HepG2 (cell line): ENCODE measurements around the gene SRSF2. TPM values are rescaled to one million over a fixed set of nuclear protein-coding genes. Genes with fewer than 3 reads are reported as not detected.

Experiments used
- BCL6 ChIP-seq: IDR thresholded peaks from 2 replicates; pipeline ENCODE4 v1.6.1; 2016; ENCODE audit warnings: missing genetic modification reagents, missing compliant biosample characterization
- CEBPG ChIP-seq: IDR thresholded peaks from 2 replicates; pipeline ENCODE4 v1.6.1; 2016
- CENPBD1 ChIP-seq: sonication (generic); formaldehyde crosslinking; IDR thresholded peaks from 2 replicates; pipeline ENCODE4 v1.8.0; 2022; ENCODE audit warnings: missing genetic modification reagents, low read depth, mild to moderate bottlenecking, borderline replicate concordance
- DNMT1 ChIP-seq: sonication (generic); formaldehyde crosslinking; IDR thresholded peaks from 2 replicates; pipeline ENCODE4 v1.5.1; 2020; ENCODE audit warnings: mild to moderate bottlenecking, missing genetic modification reagents
- FOXA3 ChIP-seq: IDR thresholded peaks from 2 replicates; pipeline ENCODE4 v1.6.1; 2016; ENCODE audit warnings: missing genetic modification reagents, missing compliant biosample characterization
- FOXP1 ChIP-seq, 2 experiments: fragments of 450-650 bp in 1 of 2; IDR thresholded peaks; 2 replicates each; pipeline ENCODE4 v1.6.1; 2017 to 2018; ENCODE audit warnings: antibody characterized with exemption in 1 of 2
- HNF1B ChIP-seq: sonication (generic); formaldehyde crosslinking; IDR thresholded peaks from 2 replicates; pipeline ENCODE4 v1.5.1; 2020; ENCODE audit warnings: mild to moderate bottlenecking, moderate library complexity, missing genetic modification reagents
- HOMEZ ChIP-seq: IDR thresholded peaks from 2 replicates; pipeline ENCODE4 v1.6.1; 2016; ENCODE audit warnings: low read depth
- NR3C1 ChIP-seq: sonication (generic); formaldehyde crosslinking; IDR thresholded peaks from 2 replicates; pipeline ENCODE4 v1.4.0; 2020; ENCODE audit warnings: missing genetic modification reagents
- PHF20 ChIP-seq: sonication (generic); formaldehyde crosslinking; IDR thresholded peaks from 2 replicates; pipeline ENCODE4 v1.5.0; 2020; ENCODE audit warnings: mild to moderate bottlenecking, missing genetic modification reagents
- PHF8 ChIP-seq: sonication (generic); formaldehyde crosslinking; IDR thresholded peaks from 2 replicates; pipeline ENCODE4 v1.5.0; 2020; ENCODE audit warnings: missing genetic modification reagents
- SAP130 ChIP-seq: IDR thresholded peaks from 2 replicates; pipeline ENCODE4 v1.6.1; 2016; ENCODE audit warnings: low read depth
- SMYD3 ChIP-seq: sonication (generic); formaldehyde crosslinking; IDR thresholded peaks from 2 replicates; pipeline ENCODE4 v1.8.1; 2023; ENCODE audit warnings: mild to moderate bottlenecking, missing genetic modification reagents
- TFE3 ChIP-seq: IDR thresholded peaks from 2 replicates; pipeline ENCODE4 v1.6.1; 2016
- THYN1 ChIP-seq: sonication (generic); formaldehyde crosslinking; IDR thresholded peaks from 2 replicates; pipeline ENCODE4 v1.8.1; 2023; ENCODE audit warnings: low read depth, mild to moderate bottlenecking, moderate library complexity, missing genetic modification reagents, borderline replicate concordance
- ZBTB26 ChIP-seq: IDR thresholded peaks from 2 replicates; pipeline ENCODE4 v1.6.1; 2016; ENCODE audit warnings: missing compliant biosample characterization, missing genetic modification reagents, borderline replicate concordance
- ZEB1 ChIP-seq: IDR thresholded peaks from 2 replicates; pipeline ENCODE4 v1.6.1; 2012; ENCODE audit warnings: mild to moderate bottlenecking, low read depth, inconsistent platforms; ENCODE audit not compliant: insufficient replicate concordance
- ZNF124 ChIP-seq: sonication (generic); formaldehyde crosslinking; IDR thresholded peaks from 2 replicates; pipeline ENCODE4 v1.4.0; 2020; ENCODE audit warnings: missing genetic modification reagents
- ZNF264 ChIP-seq: sonication (generic); formaldehyde crosslinking; IDR thresholded peaks from 2 replicates; pipeline ENCODE4 v1.4.0; 2020; ENCODE audit warnings: missing genetic modification reagents
- ZNF740 ChIP-seq: sonication (generic); formaldehyde crosslinking; IDR thresholded peaks from 2 replicates; pipeline ENCODE4 v1.4.0; 2020; ENCODE audit warnings: missing genetic modification reagents
- ZNF891 ChIP-seq: sonication (generic); formaldehyde crosslinking; IDR thresholded peaks from 2 replicates; pipeline ENCODE4 v1.5.0; 2020; ENCODE audit warnings: mild to moderate bottlenecking, missing genetic modification reagents
- ZSCAN22 ChIP-seq: sonication (generic); formaldehyde crosslinking; IDR thresholded peaks from 2 replicates; pipeline ENCODE4 v1.4.0; 2020; ENCODE audit warnings: mild to moderate bottlenecking, missing genetic modification reagents
- ZSCAN31 ChIP-seq: sonication (generic); formaldehyde crosslinking; IDR thresholded peaks from 2 replicates; pipeline ENCODE4 v1.5.0; 2020; ENCODE audit warnings: low read depth, mild to moderate bottlenecking, missing genetic modification reagents
- polyA plus RNA-seq, 8 experiments: library from polyadenylated mRNA; depleted of rRNA in 3 of 8; stranded (reverse) in 7 of 8; unstranded in 1 of 8; fragments of >200 nt; fragmentation: Illumina TruSeq in 4 of 8; extraction: Trizol in 4 of 8; gene quantifications; 2 replicates each; pipeline versions ENCODE4 v1.2.1 to v1.2.3, GENCODE V29; 2011 to 2016; ENCODE audit warnings: low read depth in 4 of 8, missing spikeins in 1 of 8, mixed read lengths in 1 of 8; ENCODE audit not compliant: insufficient read depth in 1 of 8
- total RNA-seq, 5 experiments: library from RNA; depleted of rRNA; stranded (reverse); fragments of >200 nt; fragmentation: Illumina TruSeq; extraction: Trizol; gene quantifications; 2 replicates each; pipeline ENCODE4 v1.2.3, GENCODE V29; 2016; ENCODE audit warnings: low read depth in 1 of 5

SRSF2 gene
- total and polyA plus RNA-seq, 2 of the 13 experiments (the other 11 are each of a cell fraction or from before 2014, with no cell fraction given) = 306 to 319 TPM

GRCh38 chr17:76701471-76701967, 35.6 kb downstream of the SRSF2 start (continued):
- TF ChIP-seq ZNF124 (0 out of 2 replicates have a peak, but pooled peaks have one; percentile 46), NR3C1 (CRISPR knock-in tag) (no peak), ZEB1 (no peak), DNMT1 (peak; percentile 64; the same call in 1 of the 2 replicates), ZBTB26 (no peak), FOXA3 (CRISPR knock-in tag) (peak; percentile 43; the same call in 1 of the 2 replicates), ZNF264 (CRISPR knock-in tag) (no peak), ZSCAN22 (CRISPR knock-in tag) (no peak), CEBPG (CRISPR knock-in tag) (no peak), TFE3 (CRISPR knock-in tag) (peak; percentile 27; the same call in 1 of the 2 replicates), BCL6 (CRISPR knock-in tag) (no peak), HOMEZ (CRISPR knock-in tag) (0 out of 2 replicates have a peak, but pooled peaks have one; percentile 46), ZSCAN31 (CRISPR knock-in tag) (0 out of 2 replicates have a peak, but pooled peaks have one; percentile 12), PHF20 (CRISPR knock-in tag) (0 out of 2 replicates have a peak, but pooled peaks have one; percentile 23), PHF8 (0 out of 2 replicates have a peak, but pooled peaks have one; percentile 24), THYN1 (CRISPR knock-in tag) (no peak), CENPBD1 (CRISPR knock-in tag) (no peak), HNF1B (no peak), SMYD3 (CRISPR knock-in tag) (peak; percentile 33; the same call in 1 of the 2 replicates), ZNF891 (CRISPR knock-in tag) (no peak), FOXP1 (IDR thresholded peaks at IDR 0.05) (no peak), FOXP1 (CRISPR knock-in tag; IDR thresholded peaks at IDR 0.05) (peak; percentile 29; the same call in 1 of the 2 replicates), ZNF740 (peak; percentile 86), SAP130 (CRISPR knock-in tag) (0 out of 2 replicates have a peak, but pooled peaks have one; percentile 6)
